K562 (cell line): ENCODE measurements around the gene KLF1. TPM values are rescaled to one million over a fixed set of nuclear protein-coding genes. Genes with fewer than 3 reads are reported as not detected.

Source experiments
- ATAC-seq: fragments of 200-7000 bp; cut with Tn5 transposase; 3 replicates; pipeline ENCODE4 v1.9.1; 2020; ENCODE audit warnings: moderate library complexity
- BruUV-seq: library from RNA; stranded (reverse); fragments of 400-500 nt; replicated peaks from 2 replicates; lab custom pipeline; 2021; lab: Mats Ljungman, UMichigan
- CTCF ChIA-PET: fragments of 300-600 bp; formaldehyde crosslinking; extraction: SDS; loops from one replicate; lab custom pipeline; 2021; ENCODE audit warnings: low intra/inter-chr PET ratio; lab: Yijun Ruan, JAX
- POLR2A ChIA-PET: fragments of 300-600, 350-650 bp; sonication (Branson Sonifier 250); formaldehyde crosslinking; extraction: SDS; loops from one replicate; lab custom pipeline; 2021; ENCODE audit warnings: antibody characterized with exemption, inconsistent platforms; lab: Yijun Ruan, JAX
- DNase-seq, 4 experiments: peaks; one replicate each; pipeline versions ENCODE4 v3.0.0 to v3.0.0-alpha.2; 2011 to 2018; ENCODE audit warnings: low spot score in 3 of 4, mixed read lengths in 3 of 4; ENCODE audit errors: extremely low read depth in 1 of 4
- FAIRE-seq: peaks from 2 replicates; lab custom pipeline; 2011; peaks lifted over from hg19 to GRCh38; lab: Jason Lieb, UNC
- H2AFZ ChIP-seq: 2 replicates; pipeline ENCODE4 v1.6.0; 2011; ENCODE audit warnings: low read depth, low read length, control low read depth, inconsistent platforms
- H3K27ac ChIP-seq: fragments of 200-600 bp; 3 replicates; pipeline ENCODE4 v1.8.0; 2011; ENCODE audit warnings: low read depth, mild to moderate bottlenecking, control low read depth, inconsistent platforms, low read length, moderate library complexity, mixed read lengths; ENCODE audit errors: extremely low read depth
- H3K27me3 ChIP-seq, 2 experiments: fragments of 300-600 bp in 1 of 2; 2 replicates in 1 of 2; 3 replicates in 1 of 2; pipeline versions ENCODE4 v1.6.0 to v1.8.0; 2011; ENCODE audit warnings: inconsistent platforms in 2 of 2, low read length in 2 of 2, mild to moderate bottlenecking in 1 of 2, mixed read lengths in 1 of 2, moderate library complexity in 1 of 2; ENCODE audit not compliant: control insufficient read depth in 2 of 2, insufficient read depth in 2 of 2
- H3K36me3 ChIP-seq: fragments of 300-600 bp; 3 replicates; pipeline ENCODE4 v1.8.0; 2011; ENCODE audit warnings: mild to moderate bottlenecking, low read length, inconsistent platforms; ENCODE audit not compliant: control insufficient read depth, insufficient read depth
- H3K4me1 ChIP-seq, 2 experiments: fragments of 200-600 bp in 1 of 2; replicated peaks in 1 of 2; 2 replicates in 1 of 2; 3 replicates in 1 of 2; pipeline versions ENCODE4 v1.5.1 to v1.8.0; 2011; ENCODE audit warnings: inconsistent platforms in 2 of 2, low read length in 2 of 2, mild to moderate bottlenecking in 1 of 2, mixed read lengths in 1 of 2, moderate library complexity in 1 of 2; ENCODE audit not compliant: control insufficient read depth in 2 of 2, insufficient read depth in 2 of 2
- H3K4me2 ChIP-seq: 2 replicates; pipeline ENCODE4 v1.6.1; 2011; ENCODE audit warnings: low read length, control low read depth, inconsistent platforms, mixed read lengths; ENCODE audit not compliant: insufficient read depth
- H3K4me3 ChIP-seq: fragments of 200-600 bp; sonication (generic), shearing (Covaris generic); 2 replicates; pipeline ENCODE4 v1.5.1; 2016; ENCODE audit warnings: control low read depth, inconsistent platforms
- H3K79me2 ChIP-seq: fragments of 200-600 bp; 3 replicates; pipeline ENCODE4 v1.8.0; 2011; ENCODE audit warnings: low read length, inconsistent platforms; ENCODE audit not compliant: control insufficient read depth, insufficient read depth
- H3K9ac ChIP-seq, 2 experiments: 2 replicates each; pipeline versions ENCODE4 v1.6.0 to v1.6.1; 2011; ENCODE audit warnings: low read depth in 2 of 2, low read length in 2 of 2, control low read depth in 1 of 2, inconsistent platforms in 1 of 2, mild to moderate bottlenecking in 1 of 2, mixed read lengths in 1 of 2; ENCODE audit not compliant: insufficient read depth in 1 of 2
- H3K9me1 ChIP-seq: one replicate; pipeline ENCODE4 v1.6.0; 2011; ENCODE audit warnings: inconsistent platforms, mild to moderate bottlenecking, low read length, moderate library complexity; ENCODE audit not compliant: control insufficient read depth, insufficient read depth
- H3K9me3 ChIP-seq: replicated peaks from 2 replicates; pipeline ENCODE4 v1.5.1; 2011; ENCODE audit warnings: low read depth, low read length, inconsistent platforms; ENCODE audit not compliant: control insufficient read depth, insufficient read depth
- H4K20me1 ChIP-seq: replicated peaks from 2 replicates; pipeline ENCODE4 v1.6.1; 2011; ENCODE audit warnings: low read length, inconsistent platforms, mixed read lengths; ENCODE audit not compliant: control insufficient read depth, insufficient read depth
- ELK3 ChIP-seq: fragments of 450-650 bp; formaldehyde crosslinking; IDR thresholded peaks from 2 replicates; pipeline ENCODE4 v1.4.0; 2020; ENCODE audit warnings: mild to moderate bottlenecking
- FOXA3 ChIP-seq, 2 experiments: fragments of 450-650 bp in 1 of 2; sonication (generic) in 1 of 2; formaldehyde crosslinking; IDR thresholded peaks in 1 of 2; conservative IDR thresholded peaks in 1 of 2; 2 replicates each; pipeline versions ENCODE4 v1.4.0 to v1.8.0; 2020 to 2022; ENCODE audit warnings: mild to moderate bottlenecking in 2 of 2, missing genetic modification reagents in 1 of 2
- JUN ChIP-seq, 2 experiments: sonication (generic) in 1 of 2; formaldehyde crosslinking in 1 of 2; IDR thresholded peaks; 2 replicates each; pipeline versions ENCODE4 v1.6.1 to v1.8.0; 2012 to 2022; ENCODE audit warnings: borderline replicate concordance in 2 of 2, mild to moderate bottlenecking in 2 of 2, improper control_type of control experiment in 1 of 2, low read depth in 1 of 2, low read length in 1 of 2, missing genetic modification reagents in 1 of 2
- PRDM10 ChIP-seq: fragments of 450-650 bp; IDR thresholded peaks from 2 replicates; pipeline ENCODE4 v1.6.1; 2018; ENCODE audit not compliant: partially characterized antibody
- SMARCA5 ChIP-seq: fragments of 450-650 bp; IDR thresholded peaks from 2 replicates; pipeline ENCODE4 v1.6.1; 2016
- TBL1XR1 ChIP-seq, 2 experiments: IDR thresholded peaks; 2 replicates each; pipeline ENCODE4 v1.6.1; 2012; ENCODE audit warnings: improper control_type of control experiment in 2 of 2, low read length in 2 of 2, mild to moderate bottlenecking in 1 of 2
- ZBTB26 ChIP-seq: fragments of 450-650 bp; formaldehyde crosslinking; IDR thresholded peaks from 2 replicates; pipeline ENCODE4 v1.4.0; 2022; ENCODE audit warnings: missing genetic modification characterization
- ZNF436 ChIP-seq: fragments of 250-450, 450-650 bp; sonication (Bioruptor Pico); formaldehyde crosslinking; IDR thresholded peaks from 2 replicates; pipeline ENCODE4 v1.7.0; 2020; ENCODE audit warnings: mild to moderate bottlenecking
- WGBS: fragments of 100-300 bp; shearing (Covaris generic); methylation state at CpG from one replicate; pipeline ENCODE4 v1.1.6; 2016; ENCODE audit warnings: low coverage, mixed read lengths; ENCODE audit not compliant: insufficient coverage; ENCODE audit errors: missing lambda C conversion rate; 5-methylcytosine and 5-hydroxymethylcytosine counted together
- in situ Hi-C: fragments of 300-500 bp; cut with MboI; formaldehyde crosslinking; loops from 4 replicates; pipeline ENCODE4 v1.15.0; 2018; ENCODE audit warnings: inconsistent platforms, mixed read lengths
- intact Hi-C: fragments of 100-400 bp; cut with micrococcal nuclease; formaldehyde crosslinking; loops from 2 replicates; pipeline ENCODE4 v1.14.2; 2022
- polyA plus RNA-seq, 8 experiments: library from polyadenylated mRNA; depleted of rRNA in 4 of 8; stranded (reverse) in 5 of 8; unstranded in 3 of 8; fragments of >200 nt; fragmentation: Nextera tagmentation in 2 of 8; fragmentation: Illumina TruSeq in 1 of 8; extraction: Ambion mirVana in 2 of 8; extraction: Trizol in 1 of 8; gene quantifications; 2 replicates each; pipeline versions ENCODE4 v1.2.1 to v1.2.3, GENCODE V29; 2011 to 2014; ENCODE audit warnings: inconsistent platforms in 1 of 8, missing spikeins in 1 of 8
- total RNA-seq, 7 experiments: library from RNA; depleted of rRNA in 6 of 7; stranded (reverse); fragments of >200 nt in 6 of 7; fragmentation: Illumina TruSeq in 2 of 7; extraction: Trizol in 2 of 7; gene quantifications; 2 replicates each; pipeline versions ENCODE4 v1.2.1 to v1.2.3, GENCODE V29; 2011 to 2021; ENCODE audit warnings: low replicate concordance in 1 of 7

KLF1 gene
- total and polyA plus RNA-seq, 9 of the 15 experiments (the other 6 are each of a cell fraction or from before 2014, with no cell fraction given), result 8.4 to 163 (median 47.3) TPM

GRCh38 chr19:12872255-12872654 is 14.7 kb downstream of the KLF1 start:
- peaks cover 18% of the 10 kb centered on the region; the same call in 2 of the 3 replicates for H3K36me3 ChIP-seq
- CTCF ChIA-PET, result no interaction called here
- 40% methylated on average over 4 of the region's 5 CpGs for WGBS
- H3K4me2 ChIP-seq, result no peak overlapping the region
- POLR2A ChIA-PET, result interaction anchor here (1.0 to 3.3 kb wide), 3 partner anchors 9 to 49 kb away, joined by 3 to 37 read pairs (median 23); partner anchors contain the start of genes DNASE2 and KLF1
- H3K4me1 ChIP-seq, result peaks cover 4 to 40% of the 10 kb centered on the region in 2 experiments; a peak in 4 of 5 replicates
- H3K4me3 ChIP-seq, result no peak overlapping the region
- peak in 3 of 4 experiments; percentile 28 to 59 (median 53) for DNase-seq
- peak; percentile 51 for ATAC-seq
- H3K9me1 ChIP-seq, result no peaks in the 10 kb centered on the region
- H4K20me1 ChIP-seq, result no peaks in the 10 kb centered on the region
- H3K9me3 ChIP-seq, result peaks cover 2% of the 10 kb centered on the region; the same call in 1 of the 2 replicates
- no peak for TF ChIP-seq TBL1XR1 (IDR thresholded peaks at IDR 0.05; ENCODE audit: low read length in 2 of 2)
- TF ChIP-seq SMARCA5, result no peak
- TF ChIP-seq PRDM10, result peak; percentile 26
- 0 out of 4 replicates have a peak, but pooled peaks of 1 of the 2 experiments have one; percentile 21 for TF ChIP-seq FOXA3 (CRISPR knock-in tag; conservative IDR thresholded peaks at IDR 0.05 in 1 of 2, IDR thresholded peaks at IDR 0.05 in 1 of 2)
- no peak for TF ChIP-seq ZNF436 (CRISPR knock-in tag)
- TF ChIP-seq ZBTB26, result no peak
- no peak for TF ChIP-seq JUN (IDR thresholded peaks at IDR 0.05; ENCODE audit: borderline replicate concordance, low read depth, low read length)
- TF ChIP-seq JUN (CRISPR knock-in tag; IDR thresholded peaks at IDR 0.05; ENCODE audit: borderline replicate concordance), result no peak
- no peak for TF ChIP-seq ELK3 (CRISPR knock-in tag)
- H3K27ac ChIP-seq, result no peak overlapping the region
- intact Hi-C loops (no loop called here), in situ Hi-C loops (no loop called here)
- no peaks in the 10 kb centered on the region for H3K27me3 ChIP-seq
- no peaks in the 10 kb centered on the region for H3K79me2 ChIP-seq
- H3K9ac ChIP-seq, result no peak overlapping the region
- BruUV-seq, result no TSS peak
- H2AFZ ChIP-seq, result no peak overlapping the region
- FAIRE-seq, result peak; percentile 44
